OCI-LY7 (cell line): ENCODE measurements around the gene LRRC2. TPM values are rescaled to one million over a fixed set of nuclear protein-coding genes. Genes with fewer than 3 reads are reported as not detected.

ENCODE experiments used
- BruUV-seq: library from RNA; stranded (reverse); fragments of 400-500 nt; replicated peaks from 2 replicates; lab custom pipeline; 2021; lab: Mats Ljungman, UMichigan
- CTCF ChIA-PET: fragments of 300-600 bp; sonication (Branson Sonifier 250); formaldehyde crosslinking; loops from one replicate; lab custom pipeline; 2022; ENCODE audit warnings: antibody characterized with exemption; ENCODE audit not compliant: unreplicated experiment; lab: Charles Lee
- POLR2A ChIA-PET: fragments of 300-600 bp; sonication (Branson Sonifier 250); formaldehyde crosslinking; loops from one replicate; lab custom pipeline; 2022; ENCODE audit warnings: antibody characterized with exemption; lab: Charles Lee
- DNase-seq: peaks from one replicate; pipeline ENCODE4 v3.0.0-alpha.2; 2015; ENCODE audit warnings: low spot score
- H2AFZ ChIP-seq: fragments of 200-600 bp; sonication (generic), shearing (Covaris generic); 2 replicates; pipeline ENCODE4 v1.6.1; 2014; ENCODE audit warnings: mild to moderate bottlenecking, antibody characterized with exemption, low read length, moderate library complexity
- H3K27ac ChIP-seq: fragments of 200-600 bp; sonication (generic); 2 replicates; pipeline ENCODE4 v1.5.1; 2014; ENCODE audit warnings: mixed run types, low read depth, mild to moderate bottlenecking, moderate library complexity, low read length, inconsistent platforms; ENCODE audit not compliant: poor library complexity, severe bottlenecking
- H3K36me3 ChIP-seq: fragments of 200-600 bp; sonication (generic); 2 replicates; pipeline ENCODE4 v1.6.1; 2014; ENCODE audit warnings: mild to moderate bottlenecking, antibody characterized with exemption, low read length, moderate library complexity, mixed read lengths; ENCODE audit not compliant: insufficient read depth
- H3K4me1 ChIP-seq: fragments of 200-600 bp; sonication (generic); 2 replicates; pipeline ENCODE4 v1.5.1; 2014; ENCODE audit warnings: mild to moderate bottlenecking, low read length; ENCODE audit not compliant: insufficient read depth, poor library complexity, severe bottlenecking
- H3K4me2 ChIP-seq: fragments of 200-600 bp; sonication (generic); 2 replicates; pipeline ENCODE4 v1.6.1; 2014; ENCODE audit warnings: mild to moderate bottlenecking, low read length
- H3K4me3 ChIP-seq: fragments of 200-600 bp; sonication (generic); 2 replicates; pipeline ENCODE4 v1.5.1; 2014; ENCODE audit warnings: mild to moderate bottlenecking, low read depth, low read length; ENCODE audit not compliant: poor library complexity, severe bottlenecking
- H3K79me2 ChIP-seq: fragments of 200-600 bp; sonication (generic); 2 replicates; pipeline ENCODE4 v1.6.1; 2016; ENCODE audit warnings: low read depth, mild to moderate bottlenecking, low read length, moderate library complexity, mixed read lengths; ENCODE audit not compliant: insufficient read depth
- H3K9me2 ChIP-seq: fragments of 200-600 bp; sonication (generic); 2 replicates; pipeline ENCODE4 v1.6.1; 2016; ENCODE audit warnings: mild to moderate bottlenecking, low read length, mixed read lengths; ENCODE audit not compliant: insufficient read depth
- H3K9me3 ChIP-seq: fragments of 200-600 bp; sonication (generic); 2 replicates; pipeline ENCODE4 v1.6.1; 2014; ENCODE audit warnings: mild to moderate bottlenecking, mixed run types, low read length, mixed read lengths
- H4K20me1 ChIP-seq: fragments of 200-600 bp; sonication (generic); 2 replicates; pipeline ENCODE4 v1.6.1; 2014; ENCODE audit warnings: mild to moderate bottlenecking, antibody characterized with exemption, low read length, moderate library complexity, mixed read lengths; ENCODE audit not compliant: insufficient read depth
- EZH2phosphoT487 ChIP-seq: fragments of 200-600 bp; sonication (generic); IDR thresholded peaks from 2 replicates; pipeline ENCODE4 v1.6.1; 2018; ENCODE audit warnings: low read depth, borderline replicate concordance, mild to moderate bottlenecking, mixed run types, antibody characterized with exemption, low read length, moderate library complexity, mixed read lengths
- intact Hi-C: fragments of 100-400 bp; cut with micrococcal nuclease; formaldehyde crosslinking; loops from one replicate; pipeline ENCODE4 v1.10.0; 2022; ENCODE audit not compliant: unreplicated experiment
- total RNA-seq, 2 experiments: library from RNA; depleted of rRNA in 1 of 2; stranded (reverse); fragments of >200 nt in 1 of 2; shearing (Covaris generic) in 1 of 2; gene quantifications; 2 replicates each; pipeline ENCODE4 v1.2.3, GENCODE V29; 2014 to 2022
- TF ChIP-seq, protein P1 (sequence below): fragments of 200-600 bp; sonication (generic); conservative IDR thresholded peaks from 2 replicates; pipeline ENCODE4 v1.5.1; 2014; ENCODE audit warnings: mild to moderate bottlenecking, antibody characterized with exemption, low read length, moderate library complexity, mixed read lengths

LRRC2 gene
- total RNA-seq, 2 experiments from 2014 or later: 1.9 to 2.0 TPM

- H3K4me1 ChIP-seq: peaks cover 18% of the 10 kb centered on the region
- no peak overlapping the region for H2AFZ ChIP-seq
- no peak overlapping the region for H3K4me2 ChIP-seq
- BruUV-seq: no TSS peak
- ChIA-PET POLR2A (interaction anchor here (0.7 to 2.7 kb wide), 4 partner anchors 20 to 72 kb away, joined by 3 to 14 read pairs (median 4); no protein-coding TSS in a partner anchor), CTCF (interaction anchor here (1.0 kb wide), 1 partner anchor 72 kb away, joined by 4 read pairs; no protein-coding TSS in a partner anchor)
- H3K9me2 ChIP-seq: no peaks in the 10 kb centered on the region
- H3K36me3 ChIP-seq: 0 out of 2 replicates have a peak, but pooled peaks cover 5% of the 10 kb centered on the region
- no peak overlapping the region for H3K27ac ChIP-seq
- H3K79me2 ChIP-seq: no peaks in the 10 kb centered on the region
- TF ChIP-seq, protein P1, sequence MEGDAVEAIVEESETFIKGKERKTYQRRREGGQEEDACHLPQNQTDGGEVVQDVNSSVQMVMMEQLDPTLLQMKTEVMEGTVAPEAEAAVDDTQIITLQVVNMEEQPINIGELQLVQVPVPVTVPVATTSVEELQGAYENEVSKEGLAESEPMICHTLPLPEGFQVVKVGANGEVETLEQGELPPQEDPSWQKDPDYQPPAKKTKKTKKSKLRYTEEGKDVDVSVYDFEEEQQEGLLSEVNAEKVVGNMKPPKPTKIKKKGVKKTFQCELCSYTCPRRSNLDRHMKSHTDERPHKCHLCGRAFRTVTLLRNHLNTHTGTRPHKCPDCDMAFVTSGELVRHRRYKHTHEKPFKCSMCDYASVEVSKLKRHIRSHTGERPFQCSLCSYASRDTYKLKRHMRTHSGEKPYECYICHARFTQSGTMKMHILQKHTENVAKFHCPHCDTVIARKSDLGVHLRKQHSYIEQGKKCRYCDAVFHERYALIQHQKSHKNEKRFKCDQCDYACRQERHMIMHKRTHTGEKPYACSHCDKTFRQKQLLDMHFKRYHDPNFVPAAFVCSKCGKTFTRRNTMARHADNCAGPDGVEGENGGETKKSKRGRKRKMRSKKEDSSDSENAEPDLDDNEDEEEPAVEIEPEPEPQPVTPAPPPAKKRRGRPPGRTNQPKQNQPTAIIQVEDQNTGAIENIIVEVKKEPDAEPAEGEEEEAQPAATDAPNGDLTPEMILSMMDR: no peak
- TF ChIP-seq EZH2phosphoT487: no peak
- no peak overlapping the region for H3K4me3 ChIP-seq
- H3K9me3 ChIP-seq: peaks cover 2% of the 10 kb centered on the region; the same call in 1 of the 2 replicates
- intact Hi-C loops: no loop called here
- H4K20me1 ChIP-seq: no peaks in the 10 kb centered on the region
- no peak for DNase-seq
Observed at GRCh38 chr3:46561511-46561910, 4.6 kb downstream of the LRRC2 start.

GRCh38 chr3:46559091-46559704 lies 6.9 kb downstream of the LRRC2 start:
- H3K27ac ChIP-seq: no peak overlapping the region
- no peak overlapping the region for H3K4me2 ChIP-seq
- H3K4me3 ChIP-seq: no peak overlapping the region
- intact Hi-C loops: loop anchor here (5.0 kb wide), 2 partner anchors 73 to 177 kb away; no protein-coding TSS in a partner anchor
- H3K79me2 ChIP-seq: no peaks in the 10 kb centered on the region
- no peaks in the 10 kb centered on the region for H4K20me1 ChIP-seq
- H3K36me3 ChIP-seq: peaks cover 24% of the 10 kb centered on the region
- ChIA-PET CTCF (interaction anchor here (1.0 to 3.5 kb wide), 3 partner anchors 10 to 70 kb away, joined by 3 to 36 read pairs (median 4); no protein-coding TSS in a partner anchor), POLR2A (interaction anchor here (0.7 to 1.8 kb wide), 4 partner anchors 9 to 83 kb away, joined by 3 to 9 read pairs (median 5); no protein-coding TSS in a partner anchor)
- H3K9me2 ChIP-seq: no peaks in the 10 kb centered on the region
- H3K9me3 ChIP-seq: peaks cover 24% of the 10 kb centered on the region; the same call in 1 of the 2 replicates
- BruUV-seq: no TSS peak
- no peak for TF ChIP-seq EZH2phosphoT487
- TF ChIP-seq, protein P1: no peak
- H2AFZ ChIP-seq: peak overlapping the region; percentile 53; the same call in 1 of the 2 replicates
- peaks cover 18% of the 10 kb centered on the region for H3K4me1 ChIP-seq
- no peak for DNase-seq
